ENCODE measurements around the gene POU6F2. TPM values are rescaled to one million over a fixed set of nuclear protein-coding genes. Genes with fewer than 3 reads are reported as not detected.
"Not testable (repeated sequence)": the region's sequence is repeated elsewhere in the genome, so short reads cannot be mapped to it uniquely, and the experiment has no call there.

Gene POU6F2
- total RNA-seq, 1 donor = not detected

- no peaks in the 10 kb centered on the region for H3K9me3 ChIP-seq (ENCODE audit: low read depth, low read length)
- H3K27me3 ChIP-seq (ENCODE audit: insufficient read depth, low read length) = no peaks in the 10 kb centered on the region
- no peak overlapping the region for H3K4me3 ChIP-seq (ENCODE audit: low read length)
- no peaks in the 10 kb centered on the region for H3K4me1 ChIP-seq (ENCODE audit: insufficient read depth, low read length)
These were observed 175.4 kb downstream of the POU6F2 start for GRCh38 chr7:39153113-39153512.

GRCh38 chr7:39153647-39154046, 175.9 kb downstream of the POU6F2 start:
- no peaks in the 10 kb centered on the region for H3K9me3 ChIP-seq (ENCODE audit: low read depth, low read length)
- no peaks in the 10 kb centered on the region for H3K27me3 ChIP-seq (ENCODE audit: insufficient read depth, low read length)
- no peaks in the 10 kb centered on the region for H3K4me1 ChIP-seq (ENCODE audit: insufficient read depth, low read length)
- H3K4me3 ChIP-seq (ENCODE audit: low read length) = no peak overlapping the region

GRCh38 chr7:39154815-39155214, 177.1 kb downstream of the POU6F2 start:
- Histone ChIP-seq H3K27me3 (ENCODE audit: insufficient read depth, low read length) (no peaks in the 10 kb centered on the region), H3K9me3 (ENCODE audit: low read depth, low read length) (no peaks in the 10 kb centered on the region), H3K4me3 (ENCODE audit: low read length) (no peak overlapping the region), H3K4me1 (ENCODE audit: insufficient read depth, low read length) (no peaks in the 10 kb centered on the region)

- no peaks in the 10 kb centered on the region for H3K27me3 ChIP-seq (ENCODE audit: insufficient read depth, low read length)
- no peak overlapping the region for H3K4me3 ChIP-seq (ENCODE audit: low read length)
- no peaks in the 10 kb centered on the region for H3K4me1 ChIP-seq (ENCODE audit: insufficient read depth, low read length)
- no peaks in the 10 kb centered on the region for H3K9me3 ChIP-seq (ENCODE audit: low read depth, low read length)
These were observed 180.7 kb downstream of the POU6F2 start for GRCh38 chr7:39158367-39158766.

- no peaks in the 10 kb centered on the region for H3K9me3 ChIP-seq (ENCODE audit: low read depth, low read length)
These were observed 184.2 kb downstream of the POU6F2 start for GRCh38 chr7:39161903-39162302.

GRCh38 chr7:39164887-39165286, 187.2 kb downstream of the POU6F2 start:
- no peaks in the 10 kb centered on the region for H3K4me1 ChIP-seq (ENCODE audit: insufficient read depth, low read length)
- no peaks in the 10 kb centered on the region for H3K9me3 ChIP-seq (ENCODE audit: low read depth, low read length)
- H3K4me3 ChIP-seq (ENCODE audit: low read length) = no peak overlapping the region
- H3K27me3 ChIP-seq (ENCODE audit: insufficient read depth, low read length) = no peaks in the 10 kb centered on the region

More at GRCh38 chr7:39161903-39162302, 184.2 kb downstream of the POU6F2 start:
- no peak overlapping the region for H3K4me3 ChIP-seq (ENCODE audit: low read length)
- no peaks in the 10 kb centered on the region for H3K4me1 ChIP-seq (ENCODE audit: insufficient read depth, low read length)
- no peaks in the 10 kb centered on the region for H3K27me3 ChIP-seq (ENCODE audit: insufficient read depth, low read length)

GRCh38 chr7:39168403-39169098, 190.8 kb downstream of the POU6F2 start:
- Histone ChIP-seq H3K4me1 (ENCODE audit: insufficient read depth, low read length) (no peaks in the 10 kb centered on the region), H3K27me3 (ENCODE audit: insufficient read depth, low read length) (no peaks in the 10 kb centered on the region), H3K4me3 (ENCODE audit: low read length) (no peak overlapping the region), H3K9me3 (ENCODE audit: low read depth, low read length) (no peaks in the 10 kb centered on the region)

- no peaks in the 10 kb centered on the region for H3K4me1 ChIP-seq (ENCODE audit: insufficient read depth, low read length)
- H3K9me3 ChIP-seq (ENCODE audit: low read depth, low read length) = no peaks in the 10 kb centered on the region
- no peak overlapping the region for H3K4me3 ChIP-seq (ENCODE audit: low read length)
- no peaks in the 10 kb centered on the region for H3K27me3 ChIP-seq (ENCODE audit: insufficient read depth, low read length)
These were observed 194.4 kb downstream of the POU6F2 start for GRCh38 chr7:39172137-39172536.

- H3K9me3 ChIP-seq (ENCODE audit: low read depth, low read length) = no peaks in the 10 kb centered on the region
- no peak overlapping the region for H3K4me3 ChIP-seq (ENCODE audit: low read length)
- H3K27me3 ChIP-seq (ENCODE audit: insufficient read depth, low read length) = no peaks in the 10 kb centered on the region
- H3K4me1 ChIP-seq (ENCODE audit: insufficient read depth, low read length) = no peaks in the 10 kb centered on the region
These were observed 203.7 kb downstream of the POU6F2 start for GRCh38 chr7:39181398-39181797.

GRCh38 chr7:39183796-39184195, 206.1 kb downstream of the POU6F2 start:
- Histone ChIP-seq H3K4me1 (ENCODE audit: insufficient read depth, low read length) (no peaks in the 10 kb centered on the region), H3K27me3 (ENCODE audit: insufficient read depth, low read length) (no peaks in the 10 kb centered on the region), H3K4me3 (ENCODE audit: low read length) (no peak overlapping the region), H3K9me3 (ENCODE audit: low read depth, low read length) (no peaks in the 10 kb centered on the region)

- Histone ChIP-seq H3K4me3 (ENCODE audit: low read length) (no peak overlapping the region), H3K9me3 (ENCODE audit: low read depth, low read length) (no peaks in the 10 kb centered on the region), H3K27me3 (ENCODE audit: insufficient read depth, low read length) (no peaks in the 10 kb centered on the region), H3K4me1 (ENCODE audit: insufficient read depth, low read length) (no peaks in the 10 kb centered on the region)
These were observed 206.7 kb downstream of the POU6F2 start for GRCh38 chr7:39184391-39184790.

GRCh38 chr7:39186131-39186530, 208.4 kb downstream of the POU6F2 start:
- Histone ChIP-seq H3K9me3 (ENCODE audit: low read depth, low read length) (no peaks in the 10 kb centered on the region), H3K4me3 (ENCODE audit: low read length) (no peak overlapping the region), H3K4me1 (ENCODE audit: insufficient read depth, low read length) (no peaks in the 10 kb centered on the region), H3K27me3 (ENCODE audit: insufficient read depth, low read length) (no peaks in the 10 kb centered on the region)

- H3K9me3 ChIP-seq (ENCODE audit: low read depth, low read length) = no peaks in the 10 kb centered on the region
These were observed 209.0 kb downstream of the POU6F2 start for GRCh38 chr7:39186671-39187070.

GRCh38 chr7:39187130-39187529, 209.4 kb downstream of the POU6F2 start:
- no peak overlapping the region for H3K4me3 ChIP-seq (ENCODE audit: low read length)
- H3K9me3 ChIP-seq (ENCODE audit: low read depth, low read length) = no peaks in the 10 kb centered on the region
- H3K4me1 ChIP-seq (ENCODE audit: insufficient read depth, low read length) = no peaks in the 10 kb centered on the region
- no peaks in the 10 kb centered on the region for H3K27me3 ChIP-seq (ENCODE audit: insufficient read depth, low read length)

More at GRCh38 chr7:39186671-39187070, 209.0 kb downstream of the POU6F2 start:
- Histone ChIP-seq H3K4me3 (ENCODE audit: low read length) (no peak overlapping the region), H3K4me1 (ENCODE audit: insufficient read depth, low read length) (no peaks in the 10 kb centered on the region), H3K27me3 (ENCODE audit: insufficient read depth, low read length) (no peaks in the 10 kb centered on the region)

- no peaks in the 10 kb centered on the region for H3K27me3 ChIP-seq (ENCODE audit: insufficient read depth, low read length)
- H3K4me3 ChIP-seq (ENCODE audit: low read length) = no peak overlapping the region
- H3K4me1 ChIP-seq (ENCODE audit: insufficient read depth, low read length) = no peaks in the 10 kb centered on the region
- no peaks in the 10 kb centered on the region for H3K9me3 ChIP-seq (ENCODE audit: low read depth, low read length)
These were observed 214.8 kb downstream of the POU6F2 start for GRCh38 chr7:39192476-39192875.

GRCh38 chr7:39194388-39194787, 216.7 kb downstream of the POU6F2 start:
- H3K4me1 ChIP-seq (ENCODE audit: insufficient read depth, low read length); H3K4me3 ChIP-seq (ENCODE audit: low read length); H3K9me3 ChIP-seq (ENCODE audit: low read depth, low read length); H3K27me3 ChIP-seq (ENCODE audit: insufficient read depth, low read length): not testable (repeated sequence)

Measured in mononuclear cell (primary cell).